GM12891 (cell line): ENCODE measurements around the gene NLGN1.
"Not testable (repeated sequence)": the region's sequence is repeated elsewhere in the genome, so short reads cannot be mapped to it uniquely, and the experiment has no call there.

Experiments
- DNase-seq: peaks from one replicate; pipeline ENCODE4 v3.0.0; 2011; ENCODE audit warnings: low spot score; ENCODE audit not compliant: insufficient read length
- FAIRE-seq: peaks from 2 replicates; lab custom pipeline; 2011; peaks lifted over from hg19 to GRCh38; lab: Jason Lieb, UNC
- PAX5 ChIP-seq: IDR thresholded peaks from 2 replicates; pipeline ENCODE4 v1.6.1; 2011; ENCODE audit warnings: low read length, moderate library complexity, mild to moderate bottlenecking; ENCODE audit not compliant: insufficient read depth, severe bottlenecking
- POLR2A ChIP-seq: IDR thresholded peaks from 2 replicates; pipeline ENCODE4 v1.6.1; 2011; ENCODE audit warnings: low read depth, low read length, control low read depth
- POLR2AphosphoS5 ChIP-seq: IDR thresholded peaks from 2 replicates; pipeline ENCODE4 v1.6.1; 2011; ENCODE audit warnings: low read depth, low read length, control low read depth
- POU2F2 ChIP-seq: IDR thresholded peaks from 2 replicates; pipeline ENCODE4 v1.6.1; 2011; ENCODE audit warnings: low read depth, mild to moderate bottlenecking, control low read depth, low read length, moderate library complexity
- SPI1 ChIP-seq: IDR thresholded peaks from 2 replicates; pipeline ENCODE4 v1.6.1; 2011; ENCODE audit warnings: low read depth, low read length, control low read depth
- TAF1 ChIP-seq: IDR thresholded peaks from 2 replicates; pipeline ENCODE4 v1.6.1; 2011; ENCODE audit warnings: low read depth, low read length, control low read depth

The NLGN1 gene

DNA sequence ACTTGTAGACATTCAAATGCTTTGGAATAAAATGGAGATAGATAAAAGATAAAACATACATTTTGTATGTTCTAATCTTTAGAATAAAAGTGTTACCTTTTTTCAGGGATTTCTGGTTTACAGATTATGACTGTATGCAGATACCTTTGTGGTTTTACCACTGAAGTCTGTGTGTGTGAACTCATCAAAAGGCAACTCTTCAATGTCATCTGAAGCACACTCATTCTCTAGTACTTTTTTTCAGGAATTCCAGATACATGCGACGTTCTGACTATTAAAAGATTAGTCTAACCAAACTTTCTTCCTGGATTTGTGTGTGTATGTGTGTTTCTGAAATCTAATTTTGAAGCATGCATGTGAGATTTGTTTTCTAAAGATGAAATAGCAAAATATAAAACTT lies 188.6 kb downstream of the NLGN1 start:
- TF ChIP-seq TAF1 (no peak), POLR2A (no peak), SPI1 (no peak), PAX5 (no peak), POLR2AphosphoS5 (no peak), POU2F2 (no peak)
- FAIRE-seq (no peak), DNase-seq (no peak)

GRCh38 chr3:173587055-173587454 lies 189.5 kb downstream of the NLGN1 start:
- no peak for DNase-seq
- FAIRE-seq: no peak
- TF ChIP-seq SPI1 (no peak), PAX5 (no peak)

- FAIRE-seq (no peak), DNase-seq (no peak)
- TF ChIP-seq SPI1: no peak
- TF ChIP-seq POLR2A: no peak
- TF ChIP-seq POLR2AphosphoS5: no peak
These were observed 191.0 kb downstream of the NLGN1 start for GRCh38 chr3:173588556-173588955.

GRCh38 chr3:173589116-173589515 lies 191.6 kb downstream of the NLGN1 start:
- DNase-seq: no peak
- TF ChIP-seq PAX5 (no peak), POLR2A (no peak), POU2F2 (no peak), POLR2AphosphoS5 (no peak), SPI1 (no peak), TAF1 (no peak)
- no peak for FAIRE-seq

GRCh38 chr3:173591401-173591800 lies 193.9 kb downstream of the NLGN1 start:
- no peak for TF ChIP-seq POU2F2
- no peak for TF ChIP-seq POLR2A
- no peak for TF ChIP-seq POLR2AphosphoS5
- no peak for TF ChIP-seq SPI1
- TF ChIP-seq PAX5: no peak
- no peak for TF ChIP-seq TAF1
- DNase-seq (no peak), FAIRE-seq (no peak)

DNA sequence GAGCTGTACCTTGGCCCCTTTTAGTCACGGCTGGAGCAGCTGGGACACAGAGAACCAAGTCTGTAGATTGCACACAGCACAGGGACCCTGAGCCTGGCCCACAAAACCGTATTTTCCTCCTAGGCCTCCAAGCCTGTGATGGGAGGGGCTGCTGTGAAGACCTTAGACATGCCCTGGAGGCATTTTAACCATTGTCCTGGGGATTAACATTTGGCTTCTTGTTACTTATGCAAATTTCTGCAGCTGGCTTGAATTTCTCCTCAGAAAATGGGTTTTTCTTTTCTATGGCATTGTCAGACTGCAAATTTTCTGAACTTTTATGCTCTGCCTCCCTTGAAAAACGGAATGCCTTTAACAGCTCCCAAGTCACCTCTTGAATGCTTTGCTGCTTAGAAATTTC lies 197.3 kb downstream of the NLGN1 start:
- DNase-seq, FAIRE-seq: not testable (repeated sequence)

GRCh38 chr3:173599673-173600072 lies 202.1 kb downstream of the NLGN1 start:
- FAIRE-seq: no peak
- no peak for DNase-seq
- TF ChIP-seq TAF1 (no peak), POLR2A (no peak), POLR2AphosphoS5 (no peak), PAX5 (no peak), SPI1 (no peak), POU2F2 (no peak)

DNA sequence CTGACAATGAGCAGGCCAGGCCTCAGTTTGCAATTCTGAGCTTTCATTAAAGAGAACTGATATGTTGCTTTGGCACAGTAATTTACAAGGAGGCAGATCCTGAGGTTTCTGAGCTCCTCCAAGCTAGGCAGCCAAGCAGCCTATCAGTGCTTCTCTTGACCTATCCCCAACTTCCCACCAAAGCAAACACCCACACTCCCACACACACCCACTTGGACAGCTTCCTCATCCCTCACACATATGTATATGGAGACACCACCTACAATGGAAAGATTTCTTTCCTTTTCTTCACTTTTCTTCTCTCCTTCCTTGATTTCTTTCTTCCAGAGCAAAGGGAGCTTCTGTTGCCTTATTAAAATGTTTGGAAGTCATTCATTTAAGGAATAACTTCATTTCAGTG lies 217.0 kb downstream of the NLGN1 start:
- no peak for FAIRE-seq
- TF ChIP-seq POU2F2 (no peak), TAF1 (no peak), PAX5 (no peak), SPI1 (no peak), POLR2A (no peak), POLR2AphosphoS5 (no peak)
- DNase-seq: no peak

- FAIRE-seq (no peak), DNase-seq (no peak)
- TF ChIP-seq PAX5 (no peak), POU2F2 (no peak), SPI1 (no peak), POLR2A (no peak), TAF1 (no peak), POLR2AphosphoS5 (no peak)
These were observed 218.1 kb downstream of the NLGN1 start for GRCh38 chr3:173615661-173616060.

DNA sequence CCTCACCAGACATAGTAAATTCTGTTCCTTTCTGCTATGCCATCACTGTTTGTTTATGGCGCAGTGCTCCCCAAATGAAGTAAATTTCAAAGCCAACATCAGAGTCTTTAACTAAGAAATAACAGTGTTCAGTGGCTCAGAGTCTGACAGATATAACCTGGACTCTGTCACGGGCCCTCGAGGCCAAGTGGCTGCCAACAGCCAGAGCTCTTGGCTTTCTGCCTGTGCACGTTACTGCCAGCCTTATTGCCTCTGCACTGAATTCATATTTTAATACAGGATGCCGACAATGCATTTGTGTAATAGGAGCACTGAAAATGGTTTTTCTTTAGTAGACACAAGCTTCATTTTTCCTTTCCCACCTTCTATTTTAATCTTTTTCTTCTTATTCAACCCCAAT lies 219.9 kb downstream of the NLGN1 start:
- no peak for FAIRE-seq
- TF ChIP-seq PAX5 (no peak), POLR2A (no peak), TAF1 (no peak), POU2F2 (no peak), SPI1 (no peak), POLR2AphosphoS5 (no peak)
- no peak for DNase-seq
